ENCODE data around the gene CHSY1. TPM values are rescaled to one million over a fixed set of nuclear protein-coding genes. Genes with fewer than 3 reads are reported as not detected.

CHSY1 gene
- total and polyA plus RNA-seq, 11 donors = 5.6 to 41.3 (median 11.1) TPM

- no peak for DNase-seq
- intact Hi-C loops (cut with DNase I) = no loop called here
- no peaks in the 10 kb centered on the region for H3K36me3 ChIP-seq
These were observed 118.0 kb downstream of the CHSY1 start for GRCh38 chr15:101133751-101134261.

GRCh38 chr15:101133181-101133460, 118.7 kb downstream of the CHSY1 start:
- no peak for DNase-seq
- intact Hi-C loops (cut with DNase I) = no loop called here
- TF ChIP-seq POLR2A (IDR thresholded peaks at IDR 0.05) (no peak), CTCF (IDR thresholded peaks at IDR 0.05) (no peak)
- H3K27ac ChIP-seq = no peak overlapping the region
- WGBS, 4 donors = 93 to 98% (median 94%) methylated on average over 6 to 8 of the region's 8 CpGs
- H3K36me3 ChIP-seq = no peaks in the 10 kb centered on the region
- peaks cover 0 to 5% (median 0%) of the 10 kb centered on the region in 9 donors for H3K27me3 ChIP-seq
- H3K4me1 ChIP-seq = peaks cover 0 to 48% (median 6%) of the 10 kb centered on the region in 12 donors
- no peak overlapping the region for H3K4me3 ChIP-seq
- peaks cover 0 to 15% (median 0%) of the 10 kb centered on the region in 12 donors for H3K9me3 ChIP-seq
- ATAC-seq = no peak

More at GRCh38 chr15:101133751-101134261, 118.0 kb downstream of the CHSY1 start:
- H3K27me3 ChIP-seq = peaks cover 0 to 5% (median 0%) of the 10 kb centered on the region in 9 donors
- peaks cover 0 to 8% (median 0%) of the 10 kb centered on the region in 12 donors for H3K9me3 ChIP-seq
- no peak overlapping the region for H3K4me3 ChIP-seq
- H3K27ac ChIP-seq = no peak overlapping the region
- H3K4me1 ChIP-seq = peaks cover 0 to 44% (median 5%) of the 10 kb centered on the region in 12 donors
- TF ChIP-seq CTCF (IDR thresholded peaks at IDR 0.05) (no peak), POLR2A (IDR thresholded peaks at IDR 0.05) (no peak)
- 83 to 93% (median 87%) methylated on average over 7 to 13 of the region's 13 CpGs for whole genome bisulfite sequencing, 4 donors
- ATAC-seq = no peak

DNA sequence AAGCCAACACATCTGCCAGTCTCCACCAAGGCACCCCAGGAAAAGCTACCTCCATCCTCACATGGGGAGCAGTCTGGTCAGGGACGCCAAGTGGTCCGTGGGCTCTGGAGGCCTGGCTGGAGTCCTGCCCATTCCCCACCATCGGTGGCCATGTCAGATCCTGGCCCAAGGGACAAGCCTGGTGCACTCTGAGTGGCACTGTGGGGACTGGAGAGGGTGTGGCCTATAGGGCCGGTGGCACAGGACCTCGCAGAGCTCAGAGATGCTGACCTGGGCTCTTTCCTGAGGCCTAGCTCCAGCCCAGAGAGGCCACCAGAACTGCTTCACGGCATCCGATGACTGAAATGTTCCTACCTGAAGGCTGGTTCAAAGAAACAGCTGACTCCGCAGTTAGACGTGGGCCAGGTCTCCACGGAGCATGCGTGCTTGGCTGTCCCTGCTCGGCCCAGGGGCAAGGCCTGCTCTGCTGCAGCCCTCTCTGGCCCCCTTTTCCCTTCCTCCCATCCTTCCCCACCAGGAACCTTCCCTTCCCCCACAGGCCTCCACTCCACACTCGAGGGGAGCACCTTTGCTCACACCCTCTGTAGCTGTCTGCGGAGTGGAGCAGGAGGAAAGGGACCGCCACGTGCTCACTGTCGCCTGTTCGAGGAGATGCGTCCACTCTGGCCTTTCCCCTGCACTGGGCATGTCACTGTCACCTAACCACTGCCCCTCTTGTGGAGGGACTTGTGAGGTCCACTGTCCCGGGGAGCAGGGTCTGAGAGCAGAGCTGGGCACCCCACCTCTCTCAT, 119.3 kb downstream of the CHSY1 start:
- no peaks in the 10 kb centered on the region for H3K36me3 ChIP-seq
- H3K27me3 ChIP-seq = peaks cover 0 to 5% (median 0%) of the 10 kb centered on the region in 9 donors
- peaks cover under 1 to 48% (median 10%) of the 10 kb centered on the region in 12 donors for H3K4me1 ChIP-seq
- no peak overlapping the region for H3K4me3 ChIP-seq
- 92 to 95% (median 93%) methylated on average over 13 to 20 of the region's 20 CpGs for WGBS, 4 donors
- ATAC-seq (no peak), DNase-seq (no peak)
- H3K9me3 ChIP-seq = peaks cover 0 to 16% (median 0%) of the 10 kb centered on the region in 12 donors
- H3K27ac ChIP-seq = no peak overlapping the region
- intact Hi-C loops (cut with DNase I) = no loop called here
- no peak for TF ChIP-seq CTCF (IDR thresholded peaks at IDR 0.05)
- TF ChIP-seq POLR2A (IDR thresholded peaks at IDR 0.05) = no peak

DNA sequence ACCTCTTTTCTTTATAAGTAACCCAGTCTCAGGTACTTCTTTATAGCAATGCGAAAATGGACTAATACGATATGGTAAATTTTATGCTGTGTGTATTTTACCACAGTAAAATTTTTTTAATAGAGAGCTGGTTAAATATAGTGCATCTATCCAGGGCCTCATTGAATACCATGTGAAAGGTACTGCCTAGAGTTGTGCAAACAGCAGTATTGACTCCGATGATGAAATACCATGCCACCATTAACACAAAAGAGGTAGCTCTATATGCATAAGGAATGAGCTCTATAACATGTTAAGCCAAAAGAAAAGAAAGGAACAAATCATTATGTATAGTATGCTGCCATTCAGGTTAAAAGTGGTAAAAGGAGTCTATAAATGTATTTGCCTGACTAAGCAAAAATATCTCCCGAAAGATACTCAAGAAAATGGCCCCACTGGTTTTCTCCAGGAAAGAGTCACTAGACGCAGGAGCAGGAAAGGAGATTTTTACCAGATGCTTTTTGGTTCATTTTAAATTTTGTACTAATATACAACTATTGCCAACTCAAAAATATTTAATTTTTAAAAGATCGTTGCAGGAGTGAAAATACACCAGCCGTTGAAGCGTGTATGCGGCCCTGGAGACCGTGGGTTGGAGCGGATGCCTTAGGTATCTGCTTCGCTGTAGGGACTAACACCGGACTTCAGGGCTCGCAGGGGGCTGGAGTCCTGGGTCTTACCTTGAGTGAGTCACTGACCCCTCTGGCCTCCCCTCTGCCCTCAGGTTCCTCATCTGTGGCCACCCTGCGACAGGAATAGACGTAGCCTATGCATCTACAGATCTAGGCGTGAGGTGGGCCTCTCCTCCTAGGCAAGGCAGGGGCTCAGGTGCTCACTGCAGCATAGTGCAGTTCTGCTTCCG, 120.1 kb downstream of the CHSY1 start:
- TF ChIP-seq POLR2A (IDR thresholded peaks at IDR 0.05) (no peak), CTCF (IDR thresholded peaks at IDR 0.05) (no peak)
- no peak for DNase-seq
- Histone ChIP-seq H3K4me1 (peaks cover 2 to 48% (median 16%) of the 10 kb centered on the region in 12 donors), H3K27ac (no peak overlapping the region), H3K27me3 (peaks cover 0 to 5% (median 0%) of the 10 kb centered on the region in 9 donors), H3K36me3 (no peaks in the 10 kb centered on the region), H3K4me3 (no peak overlapping the region), H3K9me3 (peaks cover 0 to 16% (median 0%) of the 10 kb centered on the region in 12 donors)
- no peak for ATAC-seq
- intact Hi-C loops (cut with DNase I) = no loop called here
- 87 to 96% (median 90%) methylated on average over 14 to 18 of the region's 18 CpGs for WGBS, 4 donors

All from heart left ventricle (tissue), 16 donors.